CD4-positive, alpha-beta T cell treated with Interleukin-10 for 1 hour (primary cell): ENCODE data around the gene DDB1.

Experiments used
- DNase-seq: peaks from one replicate; pipeline ENCODE4 v3.0.0-alpha.2; 2020

The DDB1 gene

GRCh38 chr11:61293867-61294716, 38.8 kb downstream of the DDB1 start:
- peak; percentile 3 for DNase-seq

GRCh38 chr11:61292356-61292755, 40.5 kb downstream of the DDB1 start:
- no peak for DNase-seq

- no peak for DNase-seq
Measured at GRCh38 chr11:61290905-61291690, 41.8 kb downstream of the DDB1 start.

- no peak for DNase-seq
Measured at GRCh38 chr11:61287338-61287977, 45.4 kb downstream of the DDB1 start.

- DNase-seq: no peak
Measured at GRCh38 chr11:61283613-61284012, 49.3 kb downstream of the DDB1 start.

- DNase-seq: peak; percentile 6
Measured at GRCh38 chr11:61281581-61282250, 51.2 kb downstream of the DDB1 start.

- DNase-seq: no peak
Measured at GRCh38 chr11:61280883-61281580, 51.9 kb downstream of the DDB1 start.

GRCh38 chr11:61279934-61280659, 52.8 kb downstream of the DDB1 start:
- no peak for DNase-seq

- DNase-seq: no peak
Measured at GRCh38 chr11:61278001-61278470, 54.9 kb downstream of the DDB1 start.

- no peak for DNase-seq
Measured at GRCh38 chr11:61277186-61278000, 55.5 kb downstream of the DDB1 start.

GRCh38 chr11:61275191-61275590, 57.7 kb downstream of the DDB1 start:
- no peak for DNase-seq

- no peak for DNase-seq
Measured at GRCh38 chr11:61274084-61274483, 58.8 kb downstream of the DDB1 start.

GRCh38 chr11:61273178-61274078, 59.5 kb downstream of the DDB1 start:
- no peak for DNase-seq

- no peak for DNase-seq
Measured at GRCh38 chr11:61272731-61273130, 60.2 kb downstream of the DDB1 start.

GRCh38 chr11:61270354-61271076, 62.4 kb downstream of the DDB1 start:
- no peak for DNase-seq

- no peak for DNase-seq
Measured at GRCh38 chr11:61268588-61269250, 64.2 kb downstream of the DDB1 start.

- no peak for DNase-seq
Measured at GRCh38 chr11:61267437-61267841, 65.5 kb downstream of the DDB1 start.

- no peak for DNase-seq
Measured at GRCh38 chr11:61266602-61267001, 66.3 kb downstream of the DDB1 start.
